IMR-90 (cell line): ENCODE measurements around the gene RYR1. TPM values are rescaled to one million over a fixed set of nuclear protein-coding genes. Genes with fewer than 3 reads are reported as not detected.

ENCODE experiments used
- ATAC-seq: fragments of 200-7000 bp; cut with Tn5 transposase; 2 replicates; pipeline ENCODE4 v1.9.1; 2020; ENCODE audit warnings: low read depth, mild to moderate bottlenecking, moderate library complexity
- BruUV-seq: library from RNA; stranded (reverse); fragments of 400-500 nt; replicated peaks from 2 replicates; lab custom pipeline; 2021; lab: Mats Ljungman, UMichigan
- CTCF ChIA-PET: fragments of 300-600 bp; formaldehyde crosslinking; extraction: SDS; loops from one replicate; lab custom pipeline; 2021; ENCODE audit warnings: antibody characterized with exemption; lab: Yijun Ruan, JAX
- POLR2A ChIA-PET: fragments of 300-600 bp; sonication (Branson Sonifier 250); formaldehyde crosslinking; loops from one replicate; lab custom pipeline; 2022; ENCODE audit warnings: antibody characterized with exemption; ENCODE audit not compliant: unreplicated experiment; lab: Charles Lee
- DNase-seq: peaks from one replicate; pipeline ENCODE4 v3.0.0; 2013
- H2AFZ ChIP-seq: replicated peaks from 2 replicates; pipeline ENCODE3; 2013; ENCODE audit warnings: low read length, mild to moderate bottlenecking; ENCODE audit not compliant: poor library complexity
- H2AK5ac ChIP-seq: 2 replicates; pipeline ENCODE4 v1.6.1; 2013; ENCODE audit warnings: low read depth, low read length, inconsistent platforms
- H2AK9ac ChIP-seq: replicated peaks from 2 replicates; pipeline ENCODE3; 2013; ENCODE audit warnings: mild to moderate bottlenecking, low read depth, low read length, moderate library complexity; ENCODE audit not compliant: poor library complexity
- H2BK120ac ChIP-seq: 2 replicates; pipeline ENCODE4 v1.6.1; 2013; ENCODE audit warnings: low read depth, low read length, inconsistent platforms
- H2BK15ac ChIP-seq: 3 replicates; pipeline ENCODE4 v1.6.1; 2013; ENCODE audit warnings: low read depth, low read length, inconsistent platforms
- H2BK20ac ChIP-seq: 2 replicates; pipeline ENCODE4 v1.6.1; 2013; ENCODE audit warnings: low read depth, mild to moderate bottlenecking, inconsistent platforms, low read length, moderate library complexity
- H2BK5ac ChIP-seq: 2 replicates; pipeline ENCODE4 v1.6.1; 2013; ENCODE audit warnings: mild to moderate bottlenecking, low read depth, low read length, inconsistent platforms; ENCODE audit not compliant: poor library complexity, severe bottlenecking
- H3K14ac ChIP-seq: replicated peaks from 2 replicates; pipeline ENCODE4 v1.6.1; 2013; ENCODE audit warnings: low read depth, low read length, inconsistent platforms
- H3K18ac ChIP-seq: 2 replicates; pipeline ENCODE4 v1.6.1; 2013; ENCODE audit warnings: low read depth, low read length, control low read depth
- H3K23ac ChIP-seq: 2 replicates; pipeline ENCODE4 v1.6.1; 2013; ENCODE audit warnings: low read depth, low read length, inconsistent platforms
- H3K27ac ChIP-seq: 2 replicates; pipeline ENCODE4 v1.5.1; 2013; ENCODE audit warnings: mild to moderate bottlenecking, control low read depth, low read length; ENCODE audit not compliant: insufficient read depth
- H3K27me3 ChIP-seq: 2 replicates; pipeline ENCODE4 v1.6.1; 2013; ENCODE audit warnings: low read length; ENCODE audit not compliant: control insufficient read depth, insufficient read depth
- H3K36me3 ChIP-seq: 2 replicates; pipeline ENCODE4 v1.6.1; 2013; ENCODE audit warnings: low read length, mixed read lengths; ENCODE audit not compliant: control insufficient read depth, insufficient read depth
- H3K4ac ChIP-seq: 2 replicates; pipeline ENCODE4 v1.6.1; 2013; ENCODE audit warnings: low read depth, low read length, inconsistent platforms
- H3K4me1 ChIP-seq: 2 replicates; pipeline ENCODE4 v1.6.1; 2013; ENCODE audit warnings: low read length, mixed read lengths; ENCODE audit not compliant: control insufficient read depth, insufficient read depth
- H3K4me2 ChIP-seq: 2 replicates; pipeline ENCODE4 v1.6.1; 2013; ENCODE audit warnings: low read depth, mild to moderate bottlenecking, control low read depth, low read length, moderate library complexity
- H3K4me3 ChIP-seq: 2 replicates; pipeline ENCODE4 v1.5.1; 2013; ENCODE audit warnings: low read depth, mild to moderate bottlenecking, control low read depth, low read length, moderate library complexity; ENCODE audit not compliant: insufficient read depth
- H3K56ac ChIP-seq: 2 replicates; pipeline ENCODE4 v1.6.1; 2013; ENCODE audit warnings: low read length, inconsistent platforms; ENCODE audit not compliant: insufficient read depth; ENCODE audit errors: extremely low read depth
- H3K79me1 ChIP-seq, 2 experiments: 2 replicates each; pipeline ENCODE4 v1.6.1; 2013; ENCODE audit warnings: low read length in 2 of 2, inconsistent platforms in 1 of 2, low read depth in 1 of 2
- H3K9ac ChIP-seq: 2 replicates; pipeline ENCODE4 v1.6.1; 2013; ENCODE audit warnings: low read depth, low read length, control low read depth
- H3K9me1 ChIP-seq: 2 replicates; pipeline ENCODE4 v1.6.1; 2013; ENCODE audit warnings: low read length, inconsistent platforms; ENCODE audit not compliant: insufficient read depth
- H3K9me3 ChIP-seq: 2 replicates; pipeline ENCODE4 v1.6.1; 2013; ENCODE audit warnings: low read length; ENCODE audit not compliant: control insufficient read depth, insufficient read depth
- H4K20me1 ChIP-seq: 2 replicates; pipeline ENCODE4 v1.6.1; 2013; ENCODE audit warnings: low read length, inconsistent platforms; ENCODE audit not compliant: insufficient read depth
- H4K5ac ChIP-seq: 2 replicates; pipeline ENCODE4 v1.6.1; 2013; ENCODE audit warnings: mild to moderate bottlenecking, low read depth, low read length, control low read depth
- H4K8ac ChIP-seq, 2 experiments: 2 replicates each; pipeline ENCODE4 v1.6.1; 2013; ENCODE audit warnings: low read depth in 2 of 2, low read length in 2 of 2, control low read depth in 1 of 2, inconsistent platforms in 1 of 2
- H4K91ac ChIP-seq: 2 replicates; pipeline ENCODE4 v1.6.1; 2013; ENCODE audit warnings: low read depth, low read length, inconsistent platforms; ENCODE audit not compliant: insufficient read depth
- BHLHE40 ChIP-seq: fragments of 150-350 bp; IDR thresholded peaks from 2 replicates; pipeline ENCODE4 v1.6.1; 2016; ENCODE audit warnings: mild to moderate bottlenecking, low read depth, low read length
- CEBPB ChIP-seq: IDR thresholded peaks from 2 replicates; pipeline ENCODE4 v1.6.1; 2012; ENCODE audit warnings: low read depth, low read length, improper control_type of control experiment
- CHD1 ChIP-seq: IDR thresholded peaks from 2 replicates; pipeline ENCODE4 v1.6.1; 2012; ENCODE audit warnings: low read depth, low read length, improper control_type of control experiment
- ELK1 ChIP-seq: fragments of 150-350 bp; IDR thresholded peaks from 2 replicates; pipeline ENCODE4 v1.6.1; 2016; ENCODE audit warnings: low read depth, mild to moderate bottlenecking, low read length, moderate library complexity, borderline replicate concordance
- MAFK ChIP-seq: IDR thresholded peaks from 2 replicates; pipeline ENCODE4 v1.6.1; 2012; ENCODE audit warnings: low read depth, low read length, improper control_type of control experiment
- NFE2L2 ChIP-seq: fragments of 150-350 bp; IDR thresholded peaks from 2 replicates; pipeline ENCODE4 v1.6.1; 2016; ENCODE audit warnings: low read depth, mild to moderate bottlenecking, low read length
- POLR2A ChIP-seq: IDR thresholded peaks from 2 replicates; pipeline ENCODE4 v1.6.1; 2012; ENCODE audit warnings: mild to moderate bottlenecking, low read depth, low read length
- RAD21 ChIP-seq: IDR thresholded peaks from 2 replicates; pipeline ENCODE4 v1.6.1; 2012; ENCODE audit warnings: low read length, improper control_type of control experiment
- RCOR1 ChIP-seq: IDR thresholded peaks from 2 replicates; pipeline ENCODE4 v1.6.1; 2012; ENCODE audit warnings: mild to moderate bottlenecking, low read length, improper control_type of control experiment; ENCODE audit not compliant: insufficient replicate concordance
- SMC3 ChIP-seq: fragments of 150-350 bp; IDR thresholded peaks from 2 replicates; pipeline ENCODE4 v1.6.1; 2016; ENCODE audit warnings: low read depth, mild to moderate bottlenecking, antibody characterized with exemption, low read length, moderate library complexity
- USF2 ChIP-seq: fragments of 150-350 bp; IDR thresholded peaks from 2 replicates; pipeline ENCODE4 v1.6.1; 2017; ENCODE audit warnings: mild to moderate bottlenecking, antibody characterized with exemption, low read length, low read depth
- WGBS, 2 experiments: methylation state at CpG; one replicate each; pipeline versions ENCODE4 v1.1.5 to v1.1.7; 2013; ENCODE audit warnings: missing lambda C conversion rate in 2 of 2; ENCODE audit not compliant: insufficient read length in 1 of 2; ENCODE audit errors: extremely low coverage in 2 of 2; 5-methylcytosine and 5-hydroxymethylcytosine counted together
- dilution Hi-C: fragments of 300-500 bp; cut with HindIII; formaldehyde crosslinking; loops from one replicate; pipeline ENCODE4 v1.14.3; 2018; ENCODE audit warnings: low sequenced_read_pairs; ENCODE audit not compliant: unreplicated experiment
- in situ Hi-C: fragments of 300-500 bp; cut with MboI; formaldehyde crosslinking; loops from 3 replicates; pipeline ENCODE4 v1.14.3; 2019; ENCODE audit warnings: low sequenced_read_pairs, inconsistent platforms, mixed read lengths
- intact Hi-C: fragments of 100-400 bp; cut with micrococcal nuclease; formaldehyde crosslinking; loops from 2 replicates; pipeline ENCODE4 v1.10.0; 2022
- polyA plus RNA-seq, 3 experiments: library from polyadenylated mRNA; depleted of rRNA; stranded (reverse); fragments of >200 nt; gene quantifications; 2 replicates each; pipeline ENCODE4 v1.2.3, GENCODE V29; 2012; ENCODE audit warnings: low replicate concordance in 1 of 3
- total RNA-seq: library from RNA; depleted of rRNA; stranded (reverse); fragments of >200 nt; gene quantifications from 2 replicates; pipeline ENCODE4 v1.2.3, GENCODE V29; 2012

Gene RYR1
- total and polyA plus RNA-seq, 2 of the 4 experiments (the other 2 are of a cell fraction): not detected

DNA sequence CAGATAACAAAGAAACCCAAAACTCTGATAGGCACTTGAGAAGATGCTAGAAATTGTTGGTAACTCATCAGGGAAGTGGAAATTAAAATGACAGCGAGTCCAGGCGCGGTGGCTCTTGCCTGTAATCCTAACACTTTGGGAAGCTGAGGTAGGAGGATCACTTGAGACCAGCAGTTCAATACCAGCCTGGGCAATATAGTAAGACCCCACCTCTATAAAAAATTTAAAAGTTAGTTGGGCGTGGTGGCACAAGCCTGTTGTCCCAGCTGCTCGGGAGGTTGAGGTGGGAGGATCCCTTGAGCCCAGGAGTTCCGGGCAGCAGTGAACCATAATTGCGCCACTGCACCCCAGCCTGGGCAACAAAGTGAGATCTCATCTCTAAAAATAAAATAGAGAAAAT, 2.6 kb upstream of the RYR1 start:
- CTCF ChIA-PET: no interaction called here
- H4K20me1 ChIP-seq: no peaks in the 10 kb centered on the region

More for the DNA sequence above, 2.6 kb upstream of the RYR1 start:
- Histone ChIP-seq H2BK120ac (no peak overlapping the region), H3K79me1 (no peaks in the 10 kb centered on the region), H3K4me1 (no peaks in the 10 kb centered on the region), H2AK5ac (no peak overlapping the region), H3K9me1 (no peaks in the 10 kb centered on the region), H2BK20ac (no peak overlapping the region), H2AK9ac (no peak overlapping the region), H3K36me3 (no peaks in the 10 kb centered on the region), H3K9ac (no peak overlapping the region), H4K8ac (no peak overlapping the region), H3K23ac (no peak overlapping the region), H3K56ac (no peak overlapping the region), H3K4ac (no peak overlapping the region), H3K14ac (no peak overlapping the region), H3K4me2 (no peak overlapping the region), H2BK15ac (no peak overlapping the region), H2AFZ (no peak overlapping the region), H3K27me3 (peaks cover 35% of the 10 kb centered on the region), H2BK5ac (no peak overlapping the region), H4K5ac (no peak overlapping the region), H4K91ac (no peak overlapping the region), H3K27ac (no peak overlapping the region), H3K18ac (no peak overlapping the region), H3K4me3 (no peak overlapping the region), H3K9me3 (no peaks in the 10 kb centered on the region)
- dilution Hi-C loops: no loop called here
- ATAC-seq (no peak), DNase-seq (no peak)
- in situ Hi-C loops: no loop called here
- intact Hi-C loops: no loop called here
- POLR2A ChIA-PET: no interaction called here
- WGBS, 2 experiments: no CpG with 5 or more reads among the region's 7 CpGs
- BruUV-seq: no TSS peak
- no peak for TF ChIP-seq CHD1
- TF ChIP-seq MAFK: no peak
- no peak for TF ChIP-seq USF2
- no peak for TF ChIP-seq SMC3
- no peak for TF ChIP-seq BHLHE40
- no peak for TF ChIP-seq NFE2L2
- no peak for TF ChIP-seq RAD21
- no peak for TF ChIP-seq RCOR1
- no peak for TF ChIP-seq POLR2A
- TF ChIP-seq CEBPB: no peak
- TF ChIP-seq ELK1: no peak
